Adipocyte (in vitro differentiated cells): ENCODE results near the gene SPIB.
A peak's percentile ranks its signal among the peaks of the same experiment; 100 is the strongest.

Source experiments
- DNase-seq: peaks from one replicate; pipeline ENCODE4 v3.0.0-alpha.2; 2015; ENCODE audit warnings: low read depth
- H3K27me3 ChIP-seq: replicated peaks from 2 replicates; pipeline ENCODE4 v1.7.0; 2013; ENCODE audit warnings: mild to moderate bottlenecking, low read length, moderate library complexity; ENCODE audit not compliant: control insufficient read depth, insufficient read depth
- H3K36me3 ChIP-seq: 2 replicates; pipeline ENCODE4 v1.7.0; 2013; ENCODE audit warnings: low read length, mild to moderate bottlenecking, moderate library complexity; ENCODE audit not compliant: control insufficient read depth, insufficient read depth, severe bottlenecking
- H3K4me1 ChIP-seq: 2 replicates; pipeline ENCODE4 v1.7.0; 2013; ENCODE audit warnings: mild to moderate bottlenecking, low read length, moderate library complexity; ENCODE audit not compliant: control insufficient read depth, insufficient read depth
- H3K4me3 ChIP-seq: 2 replicates; pipeline ENCODE4 v1.7.0; 2013; ENCODE audit warnings: mild to moderate bottlenecking, low read length, moderate library complexity
- H3K9ac ChIP-seq: 2 replicates; pipeline ENCODE4 v1.7.0; 2013; ENCODE audit warnings: mild to moderate bottlenecking, low read length, moderate library complexity
- H3K9me3 ChIP-seq: 2 replicates; pipeline ENCODE4 v1.7.0; 2013; ENCODE audit warnings: mild to moderate bottlenecking, low read length, moderate library complexity; ENCODE audit not compliant: control insufficient read depth

The SPIB gene

GRCh38 chr19:50423279-50424113, 4.8 kb downstream of the SPIB start:
- H3K4me1 ChIP-seq = peaks cover 3% of the 10 kb centered on the region
- no peaks in the 10 kb centered on the region for H3K36me3 ChIP-seq
- peaks cover 42% of the 10 kb centered on the region for H3K27me3 ChIP-seq
- peaks cover 2% of the 10 kb centered on the region for H3K9me3 ChIP-seq
- H3K4me3 ChIP-seq = no peak overlapping the region
- no peak for DNase-seq
- no peak overlapping the region for H3K9ac ChIP-seq

- no peak for DNase-seq
- Histone ChIP-seq H3K36me3 (no peaks in the 10 kb centered on the region), H3K9me3 (peaks cover 2% of the 10 kb centered on the region), H3K4me3 (no peak overlapping the region), H3K27me3 (peaks cover 31% of the 10 kb centered on the region), H3K9ac (no peak overlapping the region), H3K4me1 (peaks cover 3% of the 10 kb centered on the region)
Measured at GRCh38 chr19:50425581-50425980, 6.8 kb downstream of the SPIB start.

- H3K27me3 ChIP-seq = peaks cover 35% of the 10 kb centered on the region
- peaks cover 6% of the 10 kb centered on the region for H3K4me1 ChIP-seq
- peak overlapping the region; percentile 10 for H3K9ac ChIP-seq
- H3K36me3 ChIP-seq = no peaks in the 10 kb centered on the region
- H3K9me3 ChIP-seq = no peaks in the 10 kb centered on the region
- no peak for DNase-seq
- no peak overlapping the region for H3K4me3 ChIP-seq
Measured at GRCh38 chr19:50427318-50427925, 8.7 kb downstream of the SPIB start.

GRCh38 chr19:50427997-50428425, 9.3 kb downstream of the SPIB start:
- Histone ChIP-seq H3K9me3 (no peaks in the 10 kb centered on the region), H3K36me3 (no peaks in the 10 kb centered on the region), H3K27me3 (peaks cover 38% of the 10 kb centered on the region), H3K4me1 (peaks cover 6% of the 10 kb centered on the region), H3K4me3 (peak overlapping the region; percentile 28), H3K9ac (peak overlapping the region; percentile 10)
- peak; percentile 69 for DNase-seq

GRCh38 chr19:50428772-50429463, 10.2 kb downstream of the SPIB start:
- Histone ChIP-seq H3K9me3 (no peaks in the 10 kb centered on the region), H3K27me3 (peaks cover 38% of the 10 kb centered on the region), H3K4me1 (peaks cover 6% of the 10 kb centered on the region), H3K9ac (no peak overlapping the region), H3K4me3 (no peak overlapping the region), H3K36me3 (no peaks in the 10 kb centered on the region)
- DNase-seq = no peak

- Histone ChIP-seq H3K9me3 (no peaks in the 10 kb centered on the region), H3K4me3 (peak overlapping the region; percentile 70), H3K4me1 (peaks cover 6% of the 10 kb centered on the region), H3K36me3 (no peaks in the 10 kb centered on the region), H3K9ac (no peak overlapping the region), H3K27me3 (peaks cover 52% of the 10 kb centered on the region)
- no peak for DNase-seq
Measured at GRCh38 chr19:50430888-50431342, 12.2 kb downstream of the SPIB start.

GRCh38 chr19:50431343-50432220, 12.8 kb downstream of the SPIB start:
- peak overlapping the region; percentile 70 for H3K4me3 ChIP-seq
- no peaks in the 10 kb centered on the region for H3K36me3 ChIP-seq
- DNase-seq = peak; percentile 89
- H3K9ac ChIP-seq = no peak overlapping the region
- H3K27me3 ChIP-seq = peaks cover 57% of the 10 kb centered on the region
- no peaks in the 10 kb centered on the region for H3K9me3 ChIP-seq
- H3K4me1 ChIP-seq = peaks cover 6% of the 10 kb centered on the region

GRCh38 chr19:50432221-50433028, 13.7 kb downstream of the SPIB start, which contains the start of gene MYBPC2:
TSS of gene MYBPC2 (plus strand) at chr19:50432892. CDS start at chr19:50432954, 62 bp downstream.
- Histone ChIP-seq H3K4me1 (peaks cover 6% of the 10 kb centered on the region), H3K27me3 (peaks cover 57% of the 10 kb centered on the region), H3K4me3 (peak within 1 kb of the TSS; percentile 70), H3K36me3 (no peaks in the 10 kb centered on the region), H3K9me3 (no peaks in the 10 kb centered on the region), H3K9ac (no peak within 1 kb of the TSS)
- peak; percentile 42 for DNase-seq

GRCh38 chr19:50433201-50434180, 14.8 kb downstream of the SPIB start:
- Histone ChIP-seq H3K4me1 (peaks cover 2% of the 10 kb centered on the region), H3K27me3 (peaks cover 59% of the 10 kb centered on the region), H3K9me3 (no peaks in the 10 kb centered on the region), H3K36me3 (no peaks in the 10 kb centered on the region), H3K9ac (no peak overlapping the region), H3K4me3 (no peak overlapping the region)
- no peak for DNase-seq
